Neuron (in vitro differentiated cells): ENCODE results near the gene PDE4D.

Experiments used
- H2AFZ ChIP-seq: one replicate; pipeline ENCODE4 v1.6.1; 2013; ENCODE audit warnings: low read depth, mild to moderate bottlenecking, inconsistent platforms, low read length, moderate library complexity
- H3K27me3 ChIP-seq: one replicate; pipeline ENCODE4 v1.6.1; 2013; ENCODE audit warnings: low read length; ENCODE audit not compliant: insufficient read depth
- H3K36me3 ChIP-seq: one replicate; pipeline ENCODE4 v1.6.1; 2013; ENCODE audit warnings: low read length; ENCODE audit not compliant: insufficient read depth
- H3K4me1 ChIP-seq: one replicate; pipeline ENCODE4 v1.6.1; 2013; ENCODE audit warnings: low read length; ENCODE audit not compliant: insufficient read depth
- H3K4me3 ChIP-seq: 2 replicates; pipeline ENCODE4 v1.5.1; 2013; ENCODE audit warnings: mild to moderate bottlenecking, low read length, moderate library complexity
- H3K9me3 ChIP-seq: one replicate; pipeline ENCODE4 v1.6.1; 2013; ENCODE audit warnings: low read length

The PDE4D gene

DNA sequence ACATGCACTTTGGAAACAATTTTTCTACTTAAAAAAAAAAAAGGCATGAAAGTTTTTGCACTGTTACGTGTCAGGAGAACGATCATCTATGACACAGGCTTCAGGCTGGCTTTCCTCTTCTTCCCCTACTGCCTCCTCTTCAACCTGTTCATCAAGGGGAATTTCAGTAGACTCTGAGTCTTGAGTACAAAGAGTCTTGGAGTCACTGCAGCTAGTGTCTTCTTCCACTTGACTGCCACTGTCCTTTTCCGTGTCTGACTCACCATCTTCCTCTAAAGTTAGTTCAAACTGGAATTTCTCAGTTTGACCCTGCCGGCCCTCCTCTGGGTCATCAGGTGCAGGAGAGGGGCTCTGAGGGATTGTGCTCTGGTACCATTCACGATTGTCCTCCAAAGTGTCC is 918.9 kb downstream of the PDE4D start:
- Histone ChIP-seq H3K4me1 (no peaks in the 10 kb centered on the region), H3K36me3 (peaks cover 57% of the 10 kb centered on the region), H3K4me3 (no peak overlapping the region)

GRCh38 chr5:58974083-58974482 is 919.4 kb downstream of the PDE4D start:
- H3K27me3 ChIP-seq = no peaks in the 10 kb centered on the region
- H3K36me3 ChIP-seq = peaks cover 52% of the 10 kb centered on the region
- H3K9me3 ChIP-seq = no peaks in the 10 kb centered on the region
- H2AFZ ChIP-seq = no peak overlapping the region
- H3K4me3 ChIP-seq = no peak overlapping the region
- no peaks in the 10 kb centered on the region for H3K4me1 ChIP-seq

More for the DNA sequence above, 918.9 kb downstream of the PDE4D start:
- Histone ChIP-seq H3K27me3 (no peaks in the 10 kb centered on the region), H3K9me3 (no peaks in the 10 kb centered on the region), H2AFZ (no peak overlapping the region)

GRCh38 chr5:58972301-58972700 is 921.2 kb downstream of the PDE4D start:
- Histone ChIP-seq H3K9me3 (no peaks in the 10 kb centered on the region), H3K4me1 (no peaks in the 10 kb centered on the region), H2AFZ (no peak overlapping the region), H3K27me3 (no peaks in the 10 kb centered on the region), H3K36me3 (peaks cover 43% of the 10 kb centered on the region), H3K4me3 (no peak overlapping the region)

GRCh38 chr5:58970766-58971165 is 922.8 kb downstream of the PDE4D start:
- no peaks in the 10 kb centered on the region for H3K27me3 ChIP-seq
- peaks cover 29% of the 10 kb centered on the region for H3K36me3 ChIP-seq
- H3K9me3 ChIP-seq = no peaks in the 10 kb centered on the region
- no peak overlapping the region for H2AFZ ChIP-seq
- H3K4me1 ChIP-seq = no peaks in the 10 kb centered on the region
- no peak overlapping the region for H3K4me3 ChIP-seq

DNA sequence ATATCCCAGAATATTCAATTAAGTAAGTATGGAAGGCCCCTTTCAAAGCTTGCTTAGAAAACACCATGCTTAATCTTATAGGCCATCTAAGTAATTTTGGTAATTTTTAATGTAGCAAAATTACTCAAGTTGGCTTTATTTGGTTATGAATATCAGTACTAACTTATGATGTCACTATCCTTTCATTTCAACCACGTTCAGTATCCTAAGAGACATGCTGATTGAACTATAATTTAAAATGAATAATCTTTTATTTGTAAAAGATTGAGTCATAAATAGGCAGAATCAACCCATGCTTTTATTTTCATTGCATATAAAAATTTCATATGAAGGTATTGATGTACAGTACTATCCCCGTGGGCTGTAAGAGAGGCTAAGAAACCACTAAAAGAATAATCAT is 923.7 kb downstream of the PDE4D start:
- H3K4me3 ChIP-seq = no peak overlapping the region
- H2AFZ ChIP-seq = no peak overlapping the region
- H3K9me3 ChIP-seq = no peaks in the 10 kb centered on the region
- H3K27me3 ChIP-seq = no peaks in the 10 kb centered on the region
- no peaks in the 10 kb centered on the region for H3K4me1 ChIP-seq
- peaks cover 20% of the 10 kb centered on the region for H3K36me3 ChIP-seq

DNA sequence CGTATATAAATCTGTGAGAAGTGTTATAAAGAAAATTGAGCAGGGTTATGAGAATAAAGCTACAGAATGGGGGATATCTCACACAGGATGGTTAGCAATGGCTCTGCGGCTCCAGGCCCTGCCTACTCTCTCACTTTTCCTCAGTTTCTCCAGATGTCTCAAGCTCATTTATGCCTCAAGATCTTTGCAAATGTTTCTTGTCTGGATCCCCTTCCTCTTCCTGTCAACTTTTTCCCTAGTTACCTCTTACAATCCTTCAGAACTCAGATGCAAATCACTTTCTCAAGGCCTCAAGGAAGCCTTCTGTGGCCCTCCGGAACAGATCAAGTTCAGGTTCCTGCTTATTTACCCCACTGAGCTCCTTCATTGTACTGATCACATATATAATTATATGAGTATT is 924.3 kb downstream of the PDE4D start:
- H3K36me3 ChIP-seq = peaks cover 15% of the 10 kb centered on the region
- H3K4me3 ChIP-seq = no peak overlapping the region
- H3K9me3 ChIP-seq = no peaks in the 10 kb centered on the region
- H3K27me3 ChIP-seq = no peaks in the 10 kb centered on the region
- no peak overlapping the region for H2AFZ ChIP-seq
- no peaks in the 10 kb centered on the region for H3K4me1 ChIP-seq

DNA sequence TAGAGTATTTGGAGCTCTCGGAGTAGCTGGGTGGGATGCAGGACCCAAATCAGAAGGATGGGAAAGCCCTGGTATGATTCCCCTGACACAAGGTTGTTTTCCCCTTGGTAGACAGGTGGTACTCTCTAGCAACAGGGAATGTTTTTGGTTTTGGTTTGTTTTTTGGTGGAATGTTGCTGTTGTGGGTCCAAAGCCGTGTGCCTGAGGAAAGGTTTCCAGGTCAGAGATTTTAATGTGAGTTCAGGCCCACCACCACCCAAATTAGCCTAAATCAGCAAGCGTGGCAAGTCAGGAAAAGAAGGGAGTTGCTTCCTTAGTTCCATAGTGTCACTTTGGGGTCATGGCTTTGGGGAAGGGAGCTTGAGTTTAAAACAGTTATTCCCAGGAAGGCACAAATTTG is 925.2 kb downstream of the PDE4D start:
- Histone ChIP-seq H3K36me3 (peaks cover 7% of the 10 kb centered on the region), H3K9me3 (no peaks in the 10 kb centered on the region), H3K4me3 (no peak overlapping the region), H3K4me1 (no peaks in the 10 kb centered on the region), H3K27me3 (no peaks in the 10 kb centered on the region), H2AFZ (no peak overlapping the region)

GRCh38 chr5:58967597-58968281 is 925.8 kb downstream of the PDE4D start:
- Histone ChIP-seq H3K9me3 (no peaks in the 10 kb centered on the region), H3K36me3 (peaks cover 2% of the 10 kb centered on the region)

GRCh38 chr5:58965677-58966414 is 927.7 kb downstream of the PDE4D start:
- H3K36me3 ChIP-seq = no peaks in the 10 kb centered on the region

More at GRCh38 chr5:58967597-58968281, 925.8 kb downstream of the PDE4D start:
- no peaks in the 10 kb centered on the region for H3K27me3 ChIP-seq
- H3K4me1 ChIP-seq = no peaks in the 10 kb centered on the region
- H2AFZ ChIP-seq = no peak overlapping the region
- H3K4me3 ChIP-seq = no peak overlapping the region

GRCh38 chr5:58963821-58964220 is 929.7 kb downstream of the PDE4D start:
- Histone ChIP-seq H3K9me3 (no peaks in the 10 kb centered on the region), H2AFZ (no peak overlapping the region), H3K27me3 (no peaks in the 10 kb centered on the region), H3K4me1 (no peaks in the 10 kb centered on the region), H3K4me3 (no peak overlapping the region), H3K36me3 (no peaks in the 10 kb centered on the region)

More at GRCh38 chr5:58965677-58966414, 927.7 kb downstream of the PDE4D start:
- Histone ChIP-seq H3K4me1 (no peaks in the 10 kb centered on the region), H3K27me3 (no peaks in the 10 kb centered on the region), H2AFZ (no peak overlapping the region), H3K4me3 (no peak overlapping the region), H3K9me3 (no peaks in the 10 kb centered on the region)

- Histone ChIP-seq H2AFZ (no peak overlapping the region), H3K36me3 (no peaks in the 10 kb centered on the region), H3K4me3 (no peak overlapping the region), H3K27me3 (no peaks in the 10 kb centered on the region), H3K4me1 (no peaks in the 10 kb centered on the region), H3K9me3 (no peaks in the 10 kb centered on the region)
These were observed 930.2 kb downstream of the PDE4D start for GRCh38 chr5:58963361-58963760.

DNA sequence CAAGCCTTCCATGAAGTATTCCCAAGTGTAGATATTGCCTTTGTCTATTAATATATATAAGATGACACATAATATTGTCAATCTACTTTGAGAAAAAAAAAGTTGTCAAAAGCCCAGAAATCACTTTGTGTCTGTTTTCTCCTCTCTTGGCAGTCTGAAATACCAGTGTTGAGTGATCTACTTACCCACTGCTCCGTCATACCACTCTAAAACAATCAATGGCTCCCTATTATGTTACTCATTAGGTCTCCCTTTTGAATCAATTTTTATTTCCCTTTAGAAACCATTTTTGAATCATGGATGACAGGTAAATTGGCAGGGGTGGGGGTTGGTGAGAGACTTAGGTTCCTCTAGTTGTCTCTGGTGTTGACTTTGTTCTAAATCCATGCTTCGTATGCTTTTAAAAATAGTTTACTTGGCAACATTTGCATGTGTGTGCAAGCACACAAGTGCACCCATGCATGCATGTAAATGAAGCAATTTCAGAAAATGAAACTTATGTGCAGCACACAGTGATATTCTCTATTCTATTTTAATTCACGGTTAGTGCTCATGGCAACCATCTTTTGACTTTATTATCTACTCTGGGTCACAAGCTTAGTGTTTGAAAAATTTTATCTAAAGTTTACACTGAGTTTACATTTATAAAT is 931.8 kb downstream of the PDE4D start:
- no peaks in the 10 kb centered on the region for H3K36me3 ChIP-seq
- no peaks in the 10 kb centered on the region for H3K27me3 ChIP-seq
- H3K4me1 ChIP-seq = no peaks in the 10 kb centered on the region
- H3K4me3 ChIP-seq = no peak overlapping the region
- H3K9me3 ChIP-seq = no peaks in the 10 kb centered on the region
- no peak overlapping the region for H2AFZ ChIP-seq

- H2AFZ ChIP-seq = no peak overlapping the region
- no peaks in the 10 kb centered on the region for H3K36me3 ChIP-seq
- H3K9me3 ChIP-seq = no peaks in the 10 kb centered on the region
- no peaks in the 10 kb centered on the region for H3K4me1 ChIP-seq
- H3K4me3 ChIP-seq = no peak overlapping the region
- H3K27me3 ChIP-seq = no peaks in the 10 kb centered on the region
These were observed 934.8 kb downstream of the PDE4D start for GRCh38 chr5:58958701-58959100.
